PC-3 (cell line): Measurements from ENCODE around the gene ENPP1. TPM values are rescaled to one million over a fixed set of nuclear protein-coding genes. Genes with fewer than 3 reads are reported as not detected.

Source experiments
- ATAC-seq: fragments of 200-7000 bp; cut with Tn5 transposase; 2 replicates; pipeline ENCODE4 v1.9.1; 2020; ENCODE audit warnings: mild to moderate bottlenecking, moderate library complexity
- BruUV-seq: library from RNA; stranded (reverse); fragments of 400-500 nt; replicated peaks from 2 replicates; lab custom pipeline; 2021; lab: Mats Ljungman, UMichigan
- CTCF ChIA-PET: fragments of 300-600 bp; sonication (Branson Sonifier 250); formaldehyde crosslinking; loops from one replicate; lab custom pipeline; 2022; ENCODE audit warnings: antibody characterized with exemption; lab: Charles Lee
- POLR2A ChIA-PET: fragments of 300-600 bp; sonication (Branson Sonifier 250); formaldehyde crosslinking; loops from one replicate; lab custom pipeline; 2022; ENCODE audit warnings: antibody characterized with exemption; ENCODE audit not compliant: unreplicated experiment; lab: Charles Lee
- DNase-seq: peaks from one replicate; pipeline ENCODE4 v3.0.0-alpha.2; 2015
- H2AFZ ChIP-seq: fragments of 300-600 bp; sonication (generic); 2 replicates; pipeline ENCODE4 v1.6.0; 2016; ENCODE audit warnings: antibody characterized with exemption, low read length
- H3F3A ChIP-seq: fragments of 300-600 bp; sonication (generic); one replicate; pipeline ENCODE4 v1.6.0; 2017; ENCODE audit warnings: antibody characterized with exemption, low read length, control low read depth, mild to moderate bottlenecking; ENCODE audit not compliant: unreplicated experiment
- H3K27ac ChIP-seq: fragments of 300-600 bp; sonication (generic); 2 replicates; pipeline ENCODE4 v1.5.1; 2016; ENCODE audit warnings: mild to moderate bottlenecking, low read length
- H3K27me3 ChIP-seq: fragments of 300-600 bp; sonication (generic); 2 replicates; pipeline ENCODE4 v1.6.1; 2016; ENCODE audit warnings: low read length, mixed read lengths
- H3K36me3 ChIP-seq: fragments of 300-600 bp; sonication (generic); 2 replicates; pipeline ENCODE4 v1.6.1; 2016; ENCODE audit warnings: low read depth, mixed run types, low read length, mixed read lengths
- H3K4me1 ChIP-seq: fragments of 300-600 bp; sonication (generic); 2 replicates; pipeline ENCODE4 v1.5.1; 2016; ENCODE audit warnings: low read length; ENCODE audit not compliant: insufficient read depth
- H3K4me2 ChIP-seq: fragments of 300-600 bp; sonication (generic); 2 replicates; pipeline ENCODE4 v1.6.0; 2016; ENCODE audit warnings: low read length
- H3K4me3 ChIP-seq: fragments of 300-600 bp; sonication (generic); 2 replicates; pipeline ENCODE4 v1.5.1; 2016; ENCODE audit warnings: mild to moderate bottlenecking, low read length, mixed read lengths
- H3K79me2 ChIP-seq: fragments of 300-600 bp; sonication (generic); 2 replicates; pipeline ENCODE4 v1.6.1; 2017; ENCODE audit warnings: low read length, mixed read lengths
- H3K9ac ChIP-seq: fragments of 300-600 bp; sonication (generic); 2 replicates; pipeline ENCODE4 v1.6.0; 2016; ENCODE audit warnings: mild to moderate bottlenecking, low read length
- H3K9me2 ChIP-seq: fragments of 300-600 bp; sonication (generic); replicated peaks from 2 replicates; pipeline ENCODE4 v1.6.1; 2016; ENCODE audit warnings: mixed run types, low read length, mixed read lengths
- H3K9me3 ChIP-seq: fragments of 300-600 bp; sonication (generic); 2 replicates; pipeline ENCODE4 v1.6.1; 2016; ENCODE audit warnings: low read length, mixed read lengths
- H4K20me1 ChIP-seq: fragments of 300-600 bp; sonication (generic); 2 replicates; pipeline ENCODE4 v1.6.1; 2016; ENCODE audit warnings: low read length, mixed read lengths
- CTCF ChIP-seq: fragments of 300-600 bp; sonication (generic); conservative IDR thresholded peaks from 2 replicates; pipeline ENCODE4 v1.5.1; 2017; ENCODE audit warnings: antibody characterized with exemption, low read depth, mild to moderate bottlenecking, low read length
- EZH2 ChIP-seq: fragments of 300-600 bp; sonication (generic); IDR thresholded peaks from one replicate; pipeline ENCODE4 v1.6.1; 2017; ENCODE audit warnings: antibody characterized with exemption, mild to moderate bottlenecking, low read length; ENCODE audit not compliant: unreplicated experiment
- EZH2phosphoT487 ChIP-seq: fragments of 300-600 bp; sonication (generic); IDR thresholded peaks from 2 replicates; pipeline ENCODE4 v1.6.1; 2018; ENCODE audit warnings: mild to moderate bottlenecking, antibody characterized with exemption, low read length, borderline replicate concordance
- intact Hi-C: fragments of 100-400 bp; cut with micrococcal nuclease; formaldehyde crosslinking; loops from 2 replicates; pipeline ENCODE4 v1.9.0; 2023
- total RNA-seq: library from RNA; depleted of rRNA; stranded (reverse); fragments of >200 nt; gene quantifications from 2 replicates; pipeline ENCODE4 v1.2.3, GENCODE V29; 2014

The ENPP1 gene
- total RNA-seq, 1 experiment from 2014 or later, result 5.1 TPM

- POLR2A ChIA-PET, result no interaction called here
- H3K27ac ChIP-seq, result no peak overlapping the region
- no peaks in the 10 kb centered on the region for H3K79me2 ChIP-seq
- H3K4me1 ChIP-seq, result no peaks in the 10 kb centered on the region
- ATAC-seq, result no peak
- H3K4me2 ChIP-seq, result no peak overlapping the region
- no peak overlapping the region for H3K9ac ChIP-seq
- H3K27me3 ChIP-seq, result no peaks in the 10 kb centered on the region
- H3F3A ChIP-seq, result no peaks in the 10 kb centered on the region
- H3K4me3 ChIP-seq, result no peak overlapping the region
- no peak for DNase-seq
- intact Hi-C loops, result no loop called here
- BruUV-seq, result no TSS peak
- no peaks in the 10 kb centered on the region for H3K9me3 ChIP-seq
- H3K9me2 ChIP-seq, result no peaks in the 10 kb centered on the region
- no peaks in the 10 kb centered on the region for H4K20me1 ChIP-seq
- TF ChIP-seq CTCF (no peak), EZH2 (no peak), EZH2phosphoT487 (no peak)
- no peaks in the 10 kb centered on the region for H3K36me3 ChIP-seq
- no peak overlapping the region for H2AFZ ChIP-seq
- CTCF ChIA-PET, result no interaction called here
Observed at GRCh38 chr6:131849799-131850198, 42.0 kb downstream of the ENPP1 start.

- DNase-seq, result no peak
- Histone ChIP-seq H3K4me3 (no peak overlapping the region), H3K4me1 (no peaks in the 10 kb centered on the region), H3K27ac (no peak overlapping the region), H4K20me1 (no peaks in the 10 kb centered on the region), H3K79me2 (no peaks in the 10 kb centered on the region), H3K4me2 (no peak overlapping the region), H2AFZ (no peak overlapping the region), H3K9me3 (no peaks in the 10 kb centered on the region), H3F3A (no peaks in the 10 kb centered on the region), H3K27me3 (no peaks in the 10 kb centered on the region), H3K36me3 (no peaks in the 10 kb centered on the region), H3K9me2 (no peaks in the 10 kb centered on the region), H3K9ac (no peak overlapping the region)
- ATAC-seq, result no peak
- intact Hi-C loops, result no loop called here
- BruUV-seq, result no TSS peak
- CTCF ChIA-PET, result no interaction called here
- POLR2A ChIA-PET, result no interaction called here
- no peak for TF ChIP-seq EZH2
- TF ChIP-seq CTCF, result no peak
- TF ChIP-seq EZH2phosphoT487, result no peak
Observed at GRCh38 chr6:131851049-131851769, 43.4 kb downstream of the ENPP1 start.

DNA sequence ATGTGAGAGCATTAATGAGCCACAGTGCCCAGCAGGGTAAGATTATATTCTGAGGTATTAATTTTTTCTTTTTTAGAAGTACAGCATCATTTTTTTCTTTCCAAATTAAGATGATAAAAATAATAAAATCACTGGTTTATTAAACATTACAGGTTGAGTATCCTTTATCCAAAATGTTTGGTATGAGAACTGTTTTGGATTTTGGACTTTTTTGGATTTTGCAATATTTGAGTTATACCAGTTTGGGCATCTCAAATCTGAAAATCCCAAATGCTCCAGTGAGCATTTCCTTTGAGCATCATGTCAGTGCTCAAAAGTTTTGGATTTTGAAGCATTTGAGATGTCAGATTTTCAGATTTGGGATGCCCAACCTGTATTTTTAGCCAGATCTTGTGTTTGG, 44.4 kb downstream of the ENPP1 start:
- CTCF ChIA-PET, result no interaction called here
- no peaks in the 10 kb centered on the region for H3K79me2 ChIP-seq
- BruUV-seq, result no TSS peak

More for the DNA sequence above, 44.4 kb downstream of the ENPP1 start:
- Histone ChIP-seq H3K27me3 (no peaks in the 10 kb centered on the region), H3K36me3 (no peaks in the 10 kb centered on the region), H2AFZ (no peak overlapping the region), H3K9me3 (no peaks in the 10 kb centered on the region), H3K4me1 (no peaks in the 10 kb centered on the region), H3K9ac (no peak overlapping the region), H3K4me3 (no peak overlapping the region), H4K20me1 (no peaks in the 10 kb centered on the region), H3F3A (no peaks in the 10 kb centered on the region), H3K27ac (no peak overlapping the region), H3K9me2 (no peaks in the 10 kb centered on the region), H3K4me2 (no peak overlapping the region)
- POLR2A ChIA-PET, result no interaction called here
- intact Hi-C loops, result no loop called here
- DNase-seq (no peak), ATAC-seq (no peak)
- TF ChIP-seq EZH2, result no peak
- no peak for TF ChIP-seq EZH2phosphoT487
- no peak for TF ChIP-seq CTCF
